Measurements from ENCODE around the gene SLC10A6. TPM values are rescaled to one million over a fixed set of nuclear protein-coding genes. Genes with fewer than 3 reads are reported as not detected.

SLC10A6 gene
- polyA plus RNA-seq, 1 donor: 0.16 TPM

DNA sequence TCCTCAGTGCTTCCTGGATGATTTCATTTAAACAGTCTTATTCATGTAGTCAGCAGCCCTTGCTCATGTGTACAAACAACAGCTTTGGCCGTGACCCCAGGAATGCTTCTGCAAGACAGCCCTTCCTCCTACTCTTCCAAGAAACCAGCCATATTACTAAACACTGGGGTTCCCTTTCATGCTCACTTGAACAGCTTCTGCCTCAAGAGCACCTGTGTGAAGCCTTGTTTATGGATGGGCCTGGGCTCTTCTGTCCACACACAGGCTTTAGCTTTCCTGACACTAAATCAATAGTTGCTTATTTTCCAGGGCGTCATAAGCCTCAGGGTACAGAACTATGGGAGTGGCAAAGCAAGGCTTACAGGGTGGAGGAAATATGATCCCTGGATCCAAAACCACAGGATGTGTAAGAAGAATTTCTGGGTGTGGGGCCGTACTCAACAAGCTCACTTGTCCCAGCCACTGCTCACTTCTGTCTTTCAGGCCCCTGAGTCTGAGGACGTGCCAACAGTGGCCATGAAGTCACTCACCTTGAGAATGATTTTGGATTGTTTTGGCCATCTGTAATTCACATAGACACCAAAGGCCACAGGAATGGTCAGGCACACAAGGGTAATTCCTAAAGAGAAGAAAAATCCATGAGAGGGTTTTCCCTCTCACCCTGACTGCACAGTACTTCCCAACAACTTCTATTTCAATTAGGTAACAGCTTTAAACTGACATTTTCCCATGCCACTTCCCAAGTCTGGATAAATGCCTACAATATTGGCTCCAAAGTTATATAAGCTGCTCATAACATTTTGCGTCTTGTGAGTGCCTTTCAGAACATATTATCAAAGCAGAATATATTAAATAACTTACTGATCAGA lies 17.7 kb downstream of the SLC10A6 start:
- no peaks in the 10 kb centered on the region for H3K4me1 ChIP-seq (ENCODE audit: control insufficient read depth, insufficient read depth, low read length)
- no peak overlapping the region for H3K4me3 ChIP-seq (ENCODE audit: low read length)
- no peaks in the 10 kb centered on the region for H3K27me3 ChIP-seq (ENCODE audit: control insufficient read depth, insufficient read depth, low read length)
- WGBS (ENCODE audit: insufficient coverage, low lambda C conversion rate): no CpG with 5 or more reads among the region's 5 CpGs
- H3K9me3 ChIP-seq (ENCODE audit: control insufficient read depth, low read depth, low read length): no peaks in the 10 kb centered on the region
- H3K36me3 ChIP-seq (ENCODE audit: control insufficient read depth, insufficient read depth, low read length): no peaks in the 10 kb centered on the region
- DNase-seq: peak in 1 of 2 donors; percentile 30
- H3K27ac ChIP-seq (ENCODE audit: low read length): no peak overlapping the region

DNA sequence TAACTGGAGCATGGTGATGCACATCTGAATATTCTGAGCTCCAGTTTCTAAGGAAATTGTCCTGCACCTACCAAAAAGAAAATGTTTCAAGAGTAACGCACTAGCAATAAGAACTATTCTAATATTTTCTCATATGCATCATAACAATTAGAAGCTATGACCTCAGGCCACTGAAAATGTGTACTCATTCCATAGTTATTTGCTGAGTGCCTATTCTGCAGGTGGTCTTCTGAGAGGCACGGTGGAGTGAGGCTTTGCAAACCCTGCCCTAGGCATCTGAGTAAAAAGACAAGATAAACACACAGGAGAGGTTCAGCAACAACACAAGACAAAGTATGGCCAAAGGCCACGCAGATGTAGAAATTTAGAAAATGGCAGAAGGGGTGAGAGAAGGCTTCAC lies 23.7 kb downstream of the SLC10A6 start:
- no peaks in the 10 kb centered on the region for H3K4me1 ChIP-seq (ENCODE audit: control insufficient read depth, insufficient read depth, low read length)
- H3K27me3 ChIP-seq (ENCODE audit: control insufficient read depth, insufficient read depth, low read length): no peaks in the 10 kb centered on the region
- WGBS (ENCODE audit: insufficient coverage, low lambda C conversion rate): 93% methylated on average over 1 of the region's 3 CpGs
- no peak overlapping the region for H3K27ac ChIP-seq (ENCODE audit: low read length)
- no peaks in the 10 kb centered on the region for H3K36me3 ChIP-seq (ENCODE audit: control insufficient read depth, insufficient read depth, low read length)
- H3K4me3 ChIP-seq (ENCODE audit: low read length): no peak overlapping the region
- DNase-seq: no peak
- no peaks in the 10 kb centered on the region for H3K9me3 ChIP-seq (ENCODE audit: control insufficient read depth, low read depth, low read length)

DNA sequence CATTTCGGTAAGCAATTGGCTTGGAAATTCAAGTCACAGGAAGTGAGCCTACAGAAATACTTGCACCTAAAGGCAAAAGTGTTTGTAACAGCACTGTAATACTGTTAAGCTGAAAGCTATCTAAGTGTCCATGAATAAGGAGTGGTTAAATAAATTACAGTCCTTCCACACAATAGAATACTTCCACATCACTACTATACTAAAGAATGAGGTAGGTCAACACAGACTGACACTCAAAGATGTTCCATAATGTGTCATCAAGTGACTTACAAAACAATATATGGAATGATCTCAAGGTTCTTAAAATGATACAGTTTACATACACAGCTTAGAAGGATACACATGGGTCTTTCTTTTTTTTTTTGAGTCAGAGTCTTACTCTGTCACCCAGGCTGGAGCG lies 27.0 kb downstream of the SLC10A6 start:
- Histone ChIP-seq H3K9me3 (ENCODE audit: control insufficient read depth, low read depth, low read length) (no peaks in the 10 kb centered on the region), H3K27me3 (ENCODE audit: control insufficient read depth, insufficient read depth, low read length) (no peaks in the 10 kb centered on the region), H3K27ac (ENCODE audit: low read length) (no peak overlapping the region), H3K36me3 (ENCODE audit: control insufficient read depth, insufficient read depth, low read length) (no peaks in the 10 kb centered on the region), H3K4me3 (ENCODE audit: low read length) (no peak overlapping the region), H3K4me1 (ENCODE audit: control insufficient read depth, insufficient read depth, low read length) (peaks cover 15% of the 10 kb centered on the region)
- no CpG with 5 or more reads among the region's 2 CpGs for WGBS (ENCODE audit: insufficient coverage, low lambda C conversion rate)
- DNase-seq: no peak

DNA sequence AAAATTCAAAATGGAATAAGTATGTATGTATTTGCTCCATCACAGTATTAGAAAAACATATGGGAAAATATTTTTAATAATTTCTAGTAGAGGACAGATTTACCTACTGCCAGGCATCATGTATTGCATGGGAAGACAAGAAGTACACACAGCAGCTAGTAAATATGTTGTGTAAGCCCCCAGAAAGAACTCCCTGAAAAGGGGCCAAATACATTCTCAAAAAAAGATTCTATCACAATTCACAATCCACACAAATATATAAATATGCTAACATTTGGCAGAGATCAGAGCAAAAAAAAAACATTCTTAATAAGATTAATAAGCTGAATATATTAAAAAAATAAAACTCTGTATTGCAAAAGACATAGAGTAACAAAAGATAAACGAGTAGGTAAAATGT lies 28.0 kb downstream of the SLC10A6 start:
- no peak for DNase-seq
- H3K9me3 ChIP-seq (ENCODE audit: control insufficient read depth, low read depth, low read length): no peaks in the 10 kb centered on the region
- no peaks in the 10 kb centered on the region for H3K27me3 ChIP-seq (ENCODE audit: control insufficient read depth, insufficient read depth, low read length)
- peaks cover 19% of the 10 kb centered on the region for H3K4me1 ChIP-seq (ENCODE audit: control insufficient read depth, insufficient read depth, low read length)
- no peak overlapping the region for H3K27ac ChIP-seq (ENCODE audit: low read length)
- WGBS (ENCODE audit: insufficient coverage, low lambda C conversion rate): no CpG with 5 or more reads among the region's 1 CpG
- no peaks in the 10 kb centered on the region for H3K36me3 ChIP-seq (ENCODE audit: control insufficient read depth, insufficient read depth, low read length)
- no peak overlapping the region for H3K4me3 ChIP-seq (ENCODE audit: low read length)

DNA sequence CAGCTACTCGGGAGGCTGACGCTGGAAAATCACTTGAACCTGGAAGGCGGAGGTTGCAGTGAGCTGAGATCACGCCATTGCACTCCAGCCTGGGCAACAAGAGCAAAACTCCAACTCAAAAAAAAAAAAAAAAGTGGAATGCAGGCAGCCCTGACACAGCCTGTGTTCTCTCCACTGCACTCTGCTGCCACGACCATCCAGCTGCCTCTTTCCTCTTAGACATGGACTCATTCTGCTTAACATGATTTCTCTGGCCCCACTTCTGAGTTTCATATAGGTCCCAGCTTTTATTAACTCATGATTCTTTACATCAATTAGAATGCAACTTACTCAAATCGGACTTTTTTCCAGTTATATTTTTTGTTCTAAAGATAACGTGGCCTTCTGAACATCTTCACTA lies 29.6 kb downstream of the SLC10A6 start:
- Histone ChIP-seq H3K27ac (ENCODE audit: low read length) (no peak overlapping the region), H3K36me3 (ENCODE audit: control insufficient read depth, insufficient read depth, low read length) (peaks cover 7% of the 10 kb centered on the region), H3K9me3 (ENCODE audit: control insufficient read depth, low read depth, low read length) (peaks cover 3% of the 10 kb centered on the region), H3K4me3 (ENCODE audit: low read length) (no peak overlapping the region), H3K27me3 (ENCODE audit: control insufficient read depth, insufficient read depth, low read length) (no peaks in the 10 kb centered on the region), H3K4me1 (ENCODE audit: control insufficient read depth, insufficient read depth, low read length) (peaks cover 19% of the 10 kb centered on the region)
- DNase-seq: no peak
- 100% methylated on average over 1 of the region's 7 CpGs for WGBS (ENCODE audit: insufficient coverage, low lambda C conversion rate)

DNA sequence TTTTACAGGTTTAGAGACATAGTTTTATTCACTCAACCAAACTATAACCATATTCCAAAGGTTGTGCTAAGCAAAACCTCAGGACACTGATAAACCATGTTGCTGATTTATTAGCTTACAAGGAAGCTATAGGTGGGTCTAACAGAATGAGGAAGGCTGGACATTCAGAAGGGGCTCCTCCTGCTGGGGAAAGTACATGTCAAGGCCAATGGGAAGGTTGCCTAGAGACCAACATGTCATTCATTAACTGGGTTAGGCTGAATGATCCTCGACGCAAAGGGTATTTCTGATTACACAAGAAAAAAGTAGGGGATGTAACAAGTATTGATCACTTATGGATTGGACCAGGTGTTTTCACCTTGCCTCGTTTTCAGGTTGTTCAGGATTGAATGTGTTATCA lies 30.3 kb downstream of the SLC10A6 start:
- DNase-seq: peak; percentile 49 to 71
- WGBS (ENCODE audit: insufficient coverage, low lambda C conversion rate): no CpG with 5 or more reads among the region's 3 CpGs
- Histone ChIP-seq H3K27ac (ENCODE audit: low read length) (peak overlapping the region; percentile 77), H3K36me3 (ENCODE audit: control insufficient read depth, insufficient read depth, low read length) (peaks cover 7% of the 10 kb centered on the region), H3K27me3 (ENCODE audit: control insufficient read depth, insufficient read depth, low read length) (no peaks in the 10 kb centered on the region), H3K9me3 (ENCODE audit: control insufficient read depth, low read depth, low read length) (peaks cover 3% of the 10 kb centered on the region), H3K4me3 (ENCODE audit: low read length) (no peak overlapping the region), H3K4me1 (ENCODE audit: control insufficient read depth, insufficient read depth, low read length) (peaks cover 19% of the 10 kb centered on the region)

DNA sequence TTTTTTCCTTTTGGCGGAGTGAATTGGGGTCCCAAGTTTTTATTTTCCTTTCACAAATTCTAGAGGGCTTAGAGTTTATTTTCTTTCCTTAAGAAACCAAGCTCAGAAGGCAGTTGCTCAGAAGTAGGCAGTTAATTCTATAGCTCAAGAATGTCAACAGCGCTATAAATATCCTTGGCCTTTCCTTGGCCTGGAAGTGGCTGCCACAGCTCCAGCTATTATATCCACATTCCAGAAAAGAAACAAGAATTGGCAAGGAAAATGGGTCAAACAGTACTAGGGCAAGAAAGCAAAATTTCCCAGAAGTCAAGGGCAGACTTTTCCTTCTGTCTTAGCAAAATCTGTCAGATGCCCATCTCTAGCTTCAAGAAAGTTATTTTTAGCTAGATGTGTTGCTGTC lies 31.0 kb downstream of the SLC10A6 start:
- peak overlapping the region; percentile 77 for H3K27ac ChIP-seq (ENCODE audit: low read length)
- H3K9me3 ChIP-seq (ENCODE audit: control insufficient read depth, low read depth, low read length): peaks cover 3% of the 10 kb centered on the region
- no peak overlapping the region for H3K4me3 ChIP-seq (ENCODE audit: low read length)
- H3K4me1 ChIP-seq (ENCODE audit: control insufficient read depth, insufficient read depth, low read length): peaks cover 19% of the 10 kb centered on the region
- peak in 1 of 2 donors; percentile 41 for DNase-seq
- WGBS (ENCODE audit: insufficient coverage, low lambda C conversion rate): no CpG with 5 or more reads among the region's 2 CpGs
- peaks cover 7% of the 10 kb centered on the region for H3K36me3 ChIP-seq (ENCODE audit: control insufficient read depth, insufficient read depth, low read length)
- no peaks in the 10 kb centered on the region for H3K27me3 ChIP-seq (ENCODE audit: control insufficient read depth, insufficient read depth, low read length)

DNA sequence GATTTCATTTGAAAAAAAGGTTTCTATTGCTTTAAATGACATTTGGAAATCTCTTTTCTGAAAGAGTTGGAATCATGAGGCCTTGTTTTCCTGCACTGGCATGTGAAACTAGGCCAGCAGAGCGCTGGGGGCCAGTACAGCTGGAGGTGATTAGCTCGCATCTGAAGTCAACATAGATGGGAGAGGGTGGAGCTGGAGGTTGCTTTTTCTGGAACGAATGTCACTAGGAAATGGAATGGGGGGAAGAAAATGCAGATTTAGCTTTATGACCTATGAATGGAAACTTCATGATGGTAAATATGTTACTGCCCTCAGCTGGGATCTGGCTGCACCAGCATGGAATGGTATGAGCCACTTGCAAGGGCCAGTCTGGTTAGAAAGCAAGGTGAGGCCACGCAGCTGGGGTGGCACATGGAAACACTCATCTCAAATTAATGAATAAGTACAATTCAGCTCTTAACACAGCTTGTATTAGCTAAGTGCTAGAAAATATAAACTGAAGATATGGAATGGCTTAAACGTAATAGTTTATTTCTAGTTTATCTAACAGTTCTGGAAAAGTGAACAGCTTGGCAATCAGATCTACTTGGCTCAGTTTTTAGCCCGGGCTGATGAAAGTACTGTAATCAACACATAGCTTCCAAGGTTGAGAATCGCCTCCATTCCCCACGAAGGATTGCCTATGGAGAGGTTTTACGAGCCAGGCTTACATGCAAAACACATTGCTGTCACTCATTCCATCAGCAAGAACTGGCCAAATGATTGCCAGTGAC lies 32.5 kb downstream of the SLC10A6 start:
- DNase-seq: no peak
- Histone ChIP-seq H3K27ac (ENCODE audit: low read length) (no peak overlapping the region), H3K4me3 (ENCODE audit: low read length) (no peak overlapping the region), H3K27me3 (ENCODE audit: control insufficient read depth, insufficient read depth, low read length) (no peaks in the 10 kb centered on the region), H3K4me1 (ENCODE audit: control insufficient read depth, insufficient read depth, low read length) (peaks cover 19% of the 10 kb centered on the region), H3K9me3 (ENCODE audit: control insufficient read depth, low read depth, low read length) (peaks cover 3% of the 10 kb centered on the region), H3K36me3 (ENCODE audit: control insufficient read depth, insufficient read depth, low read length) (peaks cover 7% of the 10 kb centered on the region)
- 80% methylated on average over 3 of the region's 9 CpGs for WGBS (ENCODE audit: insufficient coverage, low lambda C conversion rate)

DNA sequence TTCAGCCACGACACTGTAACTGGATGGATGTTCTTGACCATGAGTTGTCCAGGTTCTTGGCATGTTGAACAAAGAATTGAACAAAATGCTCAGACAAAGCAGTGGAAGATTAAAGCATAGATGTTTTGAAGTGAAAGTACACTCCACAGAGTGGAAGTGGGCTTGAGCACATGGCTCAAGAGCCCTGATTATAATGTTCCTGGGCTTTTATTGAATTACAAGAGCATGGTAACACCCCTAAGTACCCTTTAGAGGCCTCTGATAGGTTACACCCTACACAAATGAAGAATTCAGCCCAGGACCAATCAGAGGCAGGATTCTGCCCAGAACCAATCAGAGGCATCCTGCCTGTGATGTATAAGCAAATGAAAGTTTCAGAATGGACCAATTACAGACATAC lies 33.5 kb downstream of the SLC10A6 start:
- WGBS (ENCODE audit: insufficient coverage, low lambda C conversion rate): no CpG with 5 or more reads among the region's 1 CpG
- no peak for DNase-seq

DNA sequence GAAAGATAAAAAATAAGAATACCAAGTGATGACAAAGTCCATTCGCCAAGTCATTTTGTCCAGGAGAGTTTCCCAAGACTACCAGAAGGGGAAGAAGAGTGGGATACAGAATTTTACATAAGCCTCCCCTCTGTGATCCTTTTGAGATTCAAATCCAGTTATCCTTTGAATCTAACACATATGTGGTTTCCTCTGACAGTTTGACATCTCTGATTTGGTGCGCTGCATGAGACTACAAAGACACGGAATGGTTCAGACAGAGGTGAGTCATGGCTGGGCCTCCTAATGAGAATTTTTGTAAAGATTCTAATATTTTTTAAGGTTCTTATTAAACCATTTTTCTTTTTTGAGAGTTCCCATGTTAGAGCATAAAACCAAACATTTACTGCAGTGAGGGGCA lies 38.3 kb downstream of the SLC10A6 start:
- H3K4me3 ChIP-seq (ENCODE audit: low read length): no peak overlapping the region
- H3K4me1 ChIP-seq (ENCODE audit: control insufficient read depth, insufficient read depth, low read length): no peaks in the 10 kb centered on the region
- H3K9me3 ChIP-seq (ENCODE audit: control insufficient read depth, low read depth, low read length): peaks cover 2% of the 10 kb centered on the region
- peaks cover 18% of the 10 kb centered on the region for H3K36me3 ChIP-seq (ENCODE audit: control insufficient read depth, insufficient read depth, low read length)
- no peak overlapping the region for H3K27ac ChIP-seq (ENCODE audit: low read length)
- WGBS (ENCODE audit: insufficient coverage, low lambda C conversion rate): 100% methylated on average over 1 of the region's 3 CpGs
- no peaks in the 10 kb centered on the region for H3K27me3 ChIP-seq (ENCODE audit: control insufficient read depth, insufficient read depth, low read length)
- DNase-seq: no peak

More for the DNA sequence above, 33.5 kb downstream of the SLC10A6 start:
- H3K27ac ChIP-seq (ENCODE audit: low read length): no peak overlapping the region
- H3K4me1 ChIP-seq (ENCODE audit: control insufficient read depth, insufficient read depth, low read length): peaks cover 19% of the 10 kb centered on the region
- H3K4me3 ChIP-seq (ENCODE audit: low read length): no peak overlapping the region
- peaks cover 10% of the 10 kb centered on the region for H3K36me3 ChIP-seq (ENCODE audit: control insufficient read depth, insufficient read depth, low read length)
- H3K9me3 ChIP-seq (ENCODE audit: control insufficient read depth, low read depth, low read length): peaks cover 3% of the 10 kb centered on the region
- no peaks in the 10 kb centered on the region for H3K27me3 ChIP-seq (ENCODE audit: control insufficient read depth, insufficient read depth, low read length)

Measured in large intestine (tissue), 3 donors.